Frontal cortex (tissue), 4 donors: ENCODE measurements around the gene CWC25. TPM values are rescaled to one million over a fixed set of nuclear protein-coding genes. Genes with fewer than 3 reads are reported as not detected.

Experiments
- DNase-seq, 2 donors: peaks; one replicate each; pipeline ENCODE4 v3.0.0; 2012; ENCODE audit warnings: low spot score in 2 of 2
- FAIRE-seq: peaks from 2 replicates; lab custom pipeline; 2012; peaks lifted over from hg19 to GRCh38; lab: Jason Lieb, UNC
- total RNA-seq: library from RNA; depleted of rRNA; stranded (reverse); fragments of >200 nt; gene quantifications from one replicate; pipeline ENCODE4 v1.2.3, GENCODE V29; 2014
- donor health status: control.
- donor health status: control.
- donor health status: control.

The CWC25 gene
- total RNA-seq, 1 donor from 2014 or later: 9.4 TPM

DNA sequence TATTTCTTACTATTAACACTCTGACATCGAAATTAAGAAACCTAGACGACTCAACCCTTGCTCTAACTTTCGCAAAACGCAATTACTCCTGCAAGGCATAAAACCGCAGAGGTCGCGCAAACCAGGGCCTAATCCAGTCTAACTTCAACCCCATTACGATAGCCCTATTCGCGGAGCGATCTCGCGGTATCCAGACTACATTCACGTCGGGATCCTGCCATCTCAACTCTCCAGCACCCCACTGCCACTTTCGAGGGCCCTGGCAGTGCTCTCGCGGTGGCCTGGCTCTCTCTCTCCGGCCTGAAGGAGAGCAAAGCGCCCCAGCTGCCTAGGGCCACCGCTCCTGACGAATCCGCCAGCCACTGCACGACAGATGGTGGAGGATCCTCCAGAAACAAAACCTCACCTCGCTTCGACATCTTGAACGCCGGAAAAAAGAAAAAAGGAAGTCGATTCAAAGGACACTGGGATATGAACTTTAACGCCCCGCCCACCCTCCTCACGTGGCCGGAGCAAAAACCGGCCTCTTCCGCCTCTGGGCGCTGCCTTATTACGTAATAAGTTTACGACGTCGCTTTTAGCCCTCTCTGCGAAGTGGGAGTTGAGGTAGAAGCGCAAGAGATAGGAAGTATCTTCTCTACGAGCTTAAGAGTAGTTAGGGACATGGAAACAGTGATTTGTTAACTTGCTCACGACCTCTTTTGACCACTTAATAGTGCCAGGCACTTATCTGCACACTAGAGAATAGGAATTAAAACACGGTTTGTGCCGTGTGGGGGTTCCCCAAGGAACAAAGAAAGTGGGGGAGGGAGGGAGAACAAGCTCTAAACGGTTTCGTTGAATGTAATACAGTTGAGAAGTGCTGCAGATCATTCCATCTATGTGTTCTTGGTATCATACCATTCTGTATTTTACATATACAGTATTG, 28.4 kb upstream of the CWC25 start, which contains the start of gene RPL23:
RPL23 (minus strand) TSS at position 430 of the 928 bp plus-strand sequence; CDS start at position 419, 11 bp downstream.
- DNase-seq (peak; percentile 84 to 91), FAIRE-seq (no peak)

GRCh38 chr17:38852771-38853291, 27.7 kb upstream of the CWC25 start:
- DNase-seq (no peak), FAIRE-seq (no peak)

DNA sequence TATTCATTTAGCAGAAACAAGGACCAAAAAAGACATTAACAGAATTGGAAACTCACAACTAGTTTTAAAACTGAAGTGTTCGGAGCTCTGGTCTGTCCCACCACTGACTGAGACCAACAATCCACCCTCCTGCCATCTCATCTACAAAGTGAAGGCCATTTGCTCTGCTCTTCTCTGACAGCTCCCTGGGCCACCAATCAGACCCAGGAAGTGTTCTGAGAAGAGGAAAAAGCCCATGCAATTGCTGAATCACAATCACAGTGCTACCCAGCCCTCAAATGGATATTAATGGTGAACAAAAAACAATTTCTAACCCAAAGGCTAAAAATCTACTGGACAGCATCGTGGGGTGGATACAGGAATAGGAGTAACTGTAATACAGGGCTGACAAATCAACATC, 26.3 kb upstream of the CWC25 start:
- FAIRE-seq: no peak
- no peak for DNase-seq

GRCh38 chr17:38850374-38850773, 25.3 kb upstream of the CWC25 start:
- DNase-seq (no peak), FAIRE-seq (no peak)

DNA sequence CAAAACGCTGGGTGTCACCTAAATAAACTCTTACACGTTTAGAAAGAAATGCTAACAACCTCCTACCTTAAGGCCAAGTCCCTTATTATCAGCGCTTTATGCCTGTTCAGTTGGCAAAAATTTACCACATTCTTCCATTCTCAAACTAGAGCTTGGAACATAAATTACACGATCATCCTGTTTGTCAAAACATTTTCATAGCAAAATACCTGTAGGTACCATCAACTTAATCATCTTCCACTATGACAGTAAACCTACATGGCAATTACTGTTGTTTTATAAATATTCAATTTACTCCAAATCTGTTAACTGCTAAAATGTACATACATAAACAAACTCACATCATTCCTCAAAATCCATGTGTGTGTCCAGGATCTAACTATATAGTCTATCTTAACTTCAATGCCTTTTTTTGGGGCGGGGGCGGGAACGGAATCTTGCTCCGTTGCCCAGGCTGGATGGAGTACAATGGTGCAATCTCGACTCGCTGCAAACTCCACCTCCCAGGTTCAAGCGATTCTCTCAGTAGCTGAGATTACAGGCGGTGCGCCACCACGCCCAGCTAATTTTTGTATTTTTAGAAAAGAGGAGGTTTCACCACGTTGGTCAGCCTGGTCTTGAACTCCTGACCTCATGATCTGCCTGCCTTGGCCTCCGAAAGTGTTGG, 24.0 kb upstream of the CWC25 start:
- FAIRE-seq: no peak
- DNase-seq: no peak

DNA sequence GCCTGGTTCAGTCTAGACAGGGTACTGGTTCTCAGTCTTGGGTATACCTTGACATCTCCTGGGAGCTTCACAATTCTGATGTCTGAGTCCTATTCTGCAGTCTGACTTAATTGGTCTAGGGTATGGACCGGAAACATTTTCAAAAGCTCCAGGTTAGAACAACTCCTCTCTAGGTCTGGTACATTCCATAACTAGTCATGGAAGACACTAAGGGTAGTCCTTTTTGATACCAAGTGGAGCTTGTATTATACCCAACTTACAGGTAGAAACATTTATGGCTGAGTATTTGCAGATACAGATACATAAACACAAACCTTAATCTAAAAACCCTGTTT, 23.4 kb upstream of the CWC25 start:
- FAIRE-seq (no peak), DNase-seq (no peak)

DNA sequence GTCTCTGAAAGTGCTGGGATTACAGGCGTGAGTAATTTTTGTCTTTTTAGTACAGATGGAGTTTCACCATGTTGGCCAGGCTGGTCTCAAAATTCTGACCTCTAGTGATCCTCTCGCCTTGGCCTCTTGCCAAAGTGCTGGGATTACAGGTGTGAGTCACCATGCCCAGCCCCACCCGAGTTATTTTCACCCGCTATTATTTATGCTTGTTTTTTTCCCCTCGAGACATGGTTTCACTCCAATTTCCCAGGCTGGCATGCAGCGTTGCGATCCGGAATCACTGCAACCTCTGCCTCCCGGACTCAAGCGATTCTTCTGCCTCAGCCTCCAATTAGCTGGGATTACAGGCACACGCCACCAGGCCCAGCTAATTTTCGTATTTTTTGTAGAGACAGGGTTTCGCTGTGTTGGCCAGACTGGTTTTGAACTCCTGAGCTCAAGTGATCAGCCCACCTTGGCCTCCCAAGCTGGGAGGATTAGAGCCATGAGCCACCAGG, 19.2 kb upstream of the CWC25 start:
- no peak for FAIRE-seq
- no peak for DNase-seq

DNA sequence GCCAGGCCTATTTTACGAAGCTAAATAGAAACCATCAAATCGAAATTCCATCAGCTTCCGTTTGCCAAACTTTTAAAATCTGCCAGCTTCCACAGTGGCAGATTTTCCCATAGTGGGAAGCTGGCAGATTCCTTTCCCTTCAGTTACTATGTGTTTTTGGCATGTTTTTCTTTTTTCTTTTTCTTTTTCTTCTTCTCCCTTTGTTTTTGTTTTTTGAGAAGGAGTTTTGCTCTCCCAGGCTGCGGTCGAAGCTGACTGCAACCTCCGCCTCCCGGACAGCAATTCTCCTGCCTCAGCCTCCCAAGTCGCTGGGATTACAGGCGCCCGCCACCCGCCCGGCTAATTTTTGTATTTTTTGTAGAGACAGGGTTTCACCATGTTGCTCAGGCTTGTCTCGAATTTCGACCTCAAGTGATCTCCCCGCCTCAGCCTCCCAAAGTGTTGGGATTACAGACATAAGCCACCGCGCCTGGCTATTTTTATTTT, 684 bp upstream of the CWC25 start:
- DNase-seq: no peak
- no peak for FAIRE-seq

DNA sequence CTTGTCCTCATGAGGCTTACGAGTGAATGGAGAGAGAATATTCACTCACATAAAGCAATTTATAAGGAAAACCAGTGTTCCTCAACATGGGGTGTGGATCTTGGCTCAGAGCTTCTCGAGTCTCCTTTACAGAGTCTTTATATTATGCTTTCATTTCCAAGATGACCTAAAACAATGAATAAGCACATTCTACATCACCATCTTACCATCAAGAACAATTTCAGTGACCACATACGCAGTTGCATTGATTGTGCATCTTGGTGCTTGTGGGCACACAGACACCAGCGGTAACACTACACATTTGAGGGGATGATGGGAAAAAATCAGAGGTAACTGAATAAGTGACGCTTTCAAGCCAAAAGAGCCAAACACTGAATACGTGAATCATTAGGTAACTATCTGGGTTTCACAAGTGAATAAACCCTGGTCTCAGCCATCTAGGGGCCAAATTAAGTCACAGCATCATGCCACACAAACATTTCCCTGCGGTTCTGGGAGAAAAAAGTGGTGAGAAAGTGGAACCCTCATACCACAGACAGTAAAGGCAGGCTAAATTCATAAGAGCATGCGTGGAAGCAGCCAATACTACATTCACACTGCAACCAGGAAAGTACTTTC, 9.4 kb downstream of the CWC25 start:
- FAIRE-seq (no peak), DNase-seq (no peak)

DNA sequence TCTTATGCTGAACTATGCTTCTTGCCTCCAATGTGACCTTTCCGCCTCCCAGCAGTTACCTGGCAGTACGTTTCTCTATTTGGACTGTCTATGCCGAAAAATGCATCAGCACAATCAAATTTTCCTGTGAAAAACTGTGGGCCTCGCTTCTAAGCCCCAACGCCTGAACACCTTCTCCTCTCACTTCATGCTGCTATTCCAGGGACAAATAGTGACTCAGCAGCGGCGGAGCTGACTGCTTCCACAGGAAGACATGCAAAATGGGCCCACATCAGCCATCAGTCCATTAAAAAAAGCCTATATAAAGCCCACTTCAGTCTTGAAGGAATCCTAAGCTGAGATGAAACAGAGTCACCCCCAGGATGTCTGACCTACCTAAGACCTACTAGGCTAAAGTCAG, 15.3 kb downstream of the CWC25 start:
- no peak for FAIRE-seq

GRCh38 chr17:38800237-38800760, 24.8 kb downstream of the CWC25 start:
- DNase-seq: peak in 1 of 2 donors; percentile 8

More for the DNA sequence above, 15.3 kb downstream of the CWC25 start:
- DNase-seq: no peak

DNA sequence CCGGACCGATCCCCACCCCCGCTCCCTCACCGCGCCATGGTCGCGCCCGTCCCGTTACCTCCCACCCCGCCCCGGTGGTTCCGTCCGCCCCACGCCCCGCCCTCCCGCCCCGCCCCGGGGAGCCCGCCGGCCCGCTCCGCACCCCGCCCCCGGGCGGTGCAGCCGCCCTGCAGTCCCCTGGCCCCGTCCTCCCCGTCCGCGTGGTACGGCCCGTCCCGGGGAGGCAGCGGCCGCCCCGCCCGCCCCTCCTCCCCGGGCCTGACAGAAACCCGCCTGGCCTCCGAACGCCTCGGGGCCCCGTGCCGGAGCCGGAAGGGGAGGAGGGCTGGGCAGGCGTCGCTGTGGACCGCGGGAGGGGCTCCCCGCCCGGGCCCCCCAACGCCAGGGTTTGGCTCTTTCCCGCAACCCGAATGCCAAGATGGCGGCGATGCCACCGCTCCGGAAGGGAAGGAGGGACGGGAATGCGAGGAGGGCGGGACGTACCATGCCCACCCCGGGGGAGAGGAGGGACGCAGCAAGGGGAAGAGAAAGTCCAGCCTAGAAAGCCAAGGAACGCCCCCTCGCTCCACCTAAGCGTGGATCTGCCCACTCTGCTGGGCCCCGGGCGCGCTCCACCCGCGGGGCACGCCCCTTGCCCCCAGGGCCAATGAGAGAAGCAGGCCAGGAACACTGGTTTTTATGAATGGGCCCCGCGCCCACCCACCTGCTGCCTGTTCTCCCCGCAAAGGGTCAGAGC, 25.5 kb downstream of the CWC25 start, which contains the start of gene PIP4K2B:
PIP4K2B (minus strand) TSS at position 56 of the 736 bp plus-strand sequence. CDS start 132 bp downstream, outside the sequence.
- DNase-seq (peak; percentile 94 to 96), FAIRE-seq (no peak)

More at GRCh38 chr17:38800237-38800760, 24.8 kb downstream of the CWC25 start:
- FAIRE-seq: no peak

DNA sequence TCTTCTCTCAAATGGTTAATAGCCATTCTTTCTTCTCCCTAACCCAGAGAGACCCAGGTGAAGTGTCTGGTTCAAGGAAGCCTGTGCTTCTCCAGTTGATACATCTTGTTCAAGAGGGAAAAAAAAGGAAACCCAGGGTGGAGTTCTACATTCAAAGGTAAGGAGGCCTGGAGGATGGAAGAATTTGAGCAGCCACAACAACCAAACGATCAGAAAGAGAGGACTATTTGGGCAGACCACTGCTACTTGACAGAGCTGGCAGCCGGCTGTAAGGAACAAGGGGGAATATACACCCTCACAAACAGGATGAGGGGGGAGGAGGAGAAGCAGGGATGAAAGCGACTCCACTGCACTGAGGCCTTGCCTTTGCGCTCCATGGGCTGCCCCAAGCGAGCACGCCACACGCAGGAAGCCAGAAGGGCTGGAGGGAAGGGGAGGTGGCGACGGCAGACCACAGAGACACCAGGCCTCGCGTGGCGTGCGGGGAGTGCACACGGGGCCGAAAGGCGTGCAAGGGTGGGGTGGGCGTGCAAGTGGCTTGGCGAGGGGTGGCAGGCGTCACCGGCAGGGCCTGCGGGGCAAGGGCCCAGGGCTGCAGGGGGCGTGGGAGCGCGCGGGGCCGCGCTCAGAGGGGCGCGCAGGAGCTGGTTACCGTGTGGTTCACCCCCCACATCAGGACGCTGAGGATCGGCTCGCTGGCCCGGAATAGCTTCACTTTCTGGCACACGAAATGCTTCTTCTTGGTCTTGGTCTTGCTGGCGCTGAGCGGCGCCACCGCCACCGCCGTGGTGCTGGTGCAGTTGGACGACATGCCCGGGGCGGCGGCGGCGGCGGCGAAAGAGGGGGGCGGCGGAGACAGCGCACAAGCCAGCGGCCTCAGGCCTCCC, 26.3 kb downstream of the CWC25 start:
- DNase-seq (peak in 1 of 2 donors; percentile 45), FAIRE-seq (no peak)

GRCh38 chr17:38797828-38798227, 27.3 kb downstream of the CWC25 start:
- DNase-seq (no peak), FAIRE-seq (no peak)

DNA sequence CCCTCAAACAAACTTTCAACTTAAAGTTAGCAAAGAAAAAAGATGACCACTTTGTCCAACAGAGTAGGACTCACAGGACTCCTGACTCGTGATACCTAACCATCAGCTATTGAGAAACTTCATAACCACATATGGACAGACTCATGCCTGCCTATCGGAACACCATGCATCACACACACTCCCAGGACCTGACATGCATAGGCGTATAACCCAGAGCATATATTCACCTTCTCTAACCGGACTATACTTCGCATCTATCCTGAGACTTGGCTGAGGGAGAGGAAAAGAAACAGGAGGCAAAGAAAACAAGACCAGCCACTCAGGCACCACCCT, 28.0 kb downstream of the CWC25 start:
- no peak for DNase-seq
- no peak for FAIRE-seq

DNA sequence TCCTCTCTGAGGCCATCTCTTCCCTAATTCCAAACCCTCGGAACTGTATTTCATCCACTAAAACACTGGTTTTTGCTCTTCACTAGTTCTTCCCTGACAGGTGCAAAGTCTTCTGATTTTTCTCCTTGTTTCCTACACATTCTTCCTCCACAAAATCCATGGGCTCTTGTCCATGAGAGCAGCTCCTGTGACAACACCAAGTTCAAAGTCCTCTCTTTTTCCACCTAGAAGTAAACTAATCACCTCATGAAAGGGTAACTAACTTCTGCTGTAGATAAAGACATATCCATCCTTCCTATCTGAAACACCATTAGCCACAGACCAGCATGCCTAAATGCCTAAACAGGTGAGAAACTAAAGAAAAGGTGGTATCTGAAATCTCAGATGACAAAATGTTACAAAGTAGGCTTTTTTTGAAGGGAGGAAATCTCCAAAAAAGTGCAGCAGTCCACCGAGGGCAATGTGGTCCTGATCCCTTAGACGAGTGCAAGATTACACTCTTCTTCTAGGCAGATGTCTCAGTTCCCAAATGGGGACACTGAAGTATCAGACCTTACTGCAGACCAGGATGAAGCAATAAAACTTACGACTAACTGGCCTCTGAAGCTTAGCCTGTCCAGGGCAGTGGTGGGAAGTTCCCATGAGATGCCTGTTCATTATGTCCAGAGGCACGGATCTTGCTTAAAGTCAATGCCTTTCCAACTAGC, 28.5 kb downstream of the CWC25 start:
- DNase-seq: no peak
- no peak for FAIRE-seq

DNA sequence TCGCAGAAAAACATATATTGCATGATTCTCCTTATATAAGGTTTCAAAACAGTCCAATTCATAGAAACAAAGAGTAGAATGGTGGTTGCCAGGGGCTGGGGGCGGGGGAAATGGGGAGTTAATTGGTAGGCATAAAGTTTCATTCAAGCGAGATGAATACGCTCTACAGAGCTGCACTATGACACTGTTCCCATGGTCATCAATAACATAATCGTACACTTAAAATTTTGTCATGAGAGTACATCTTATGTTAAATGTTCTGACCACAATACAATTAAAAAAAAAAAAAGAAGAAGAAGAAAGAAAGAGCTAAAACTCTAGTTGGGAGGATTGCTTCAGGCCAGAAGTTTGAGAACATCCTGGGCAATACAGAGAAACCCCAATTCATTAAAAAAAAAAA, 30.9 kb downstream of the CWC25 start:
- DNase-seq: no peak
- FAIRE-seq: no peak

- DNase-seq (no peak), FAIRE-seq (no peak)
Observed at GRCh38 chr17:38791162-38791561, 34.0 kb downstream of the CWC25 start.
